Omental fat pad (tissue), 4 donors: ENCODE data around the gene ABCA4. TPM values are rescaled to one million over a fixed set of nuclear protein-coding genes. Genes with fewer than 3 reads are reported as not detected.
A peak's percentile ranks its signal among the peaks of the same experiment; 100 is the strongest.

Source experiments
- ATAC-seq: fragments of 150-250 bp; one replicate; pipeline ENCODE4 v1.9.1; 2016; ENCODE audit warnings: mild to moderate bottlenecking, moderate library complexity; ENCODE audit not compliant: low FRiP score
- DNase-seq: peaks from one replicate; pipeline ENCODE4 v3.0.0-alpha.2; 2019; ENCODE audit warnings: low spot score
- total RNA-seq, 4 donors: library from RNA; depleted of rRNA; stranded (reverse); fragments of >200 nt; gene quantifications; one replicate each; pipeline ENCODE4 v1.1.0, GENCODE V29; 2016
- TF ChIP-seq, protein P1 (sequence below), 3 donors: fragments of 450-650 bp; IDR thresholded peaks; one replicate each; pipeline ENCODE4 v1.5.1; 2016 to 2017; ENCODE audit warnings: antibody characterized with exemption in 3 of 3, mild to moderate bottlenecking in 3 of 3, moderate library complexity in 2 of 3

ABCA4 gene
- total RNA-seq, 4 donors from 2014 or later: 0.37 to 0.79 (median 0.38) TPM; not detected in 1

- TF ChIP-seq, protein P1, sequence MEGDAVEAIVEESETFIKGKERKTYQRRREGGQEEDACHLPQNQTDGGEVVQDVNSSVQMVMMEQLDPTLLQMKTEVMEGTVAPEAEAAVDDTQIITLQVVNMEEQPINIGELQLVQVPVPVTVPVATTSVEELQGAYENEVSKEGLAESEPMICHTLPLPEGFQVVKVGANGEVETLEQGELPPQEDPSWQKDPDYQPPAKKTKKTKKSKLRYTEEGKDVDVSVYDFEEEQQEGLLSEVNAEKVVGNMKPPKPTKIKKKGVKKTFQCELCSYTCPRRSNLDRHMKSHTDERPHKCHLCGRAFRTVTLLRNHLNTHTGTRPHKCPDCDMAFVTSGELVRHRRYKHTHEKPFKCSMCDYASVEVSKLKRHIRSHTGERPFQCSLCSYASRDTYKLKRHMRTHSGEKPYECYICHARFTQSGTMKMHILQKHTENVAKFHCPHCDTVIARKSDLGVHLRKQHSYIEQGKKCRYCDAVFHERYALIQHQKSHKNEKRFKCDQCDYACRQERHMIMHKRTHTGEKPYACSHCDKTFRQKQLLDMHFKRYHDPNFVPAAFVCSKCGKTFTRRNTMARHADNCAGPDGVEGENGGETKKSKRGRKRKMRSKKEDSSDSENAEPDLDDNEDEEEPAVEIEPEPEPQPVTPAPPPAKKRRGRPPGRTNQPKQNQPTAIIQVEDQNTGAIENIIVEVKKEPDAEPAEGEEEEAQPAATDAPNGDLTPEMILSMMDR (IDR thresholded peaks at IDR 0.05): no peak
- peak; percentile 49 for DNase-seq
- peak; percentile 80 for ATAC-seq
Observed at GRCh38 chr1:94045465-94046056, 75.4 kb downstream of the ABCA4 start.

DNA sequence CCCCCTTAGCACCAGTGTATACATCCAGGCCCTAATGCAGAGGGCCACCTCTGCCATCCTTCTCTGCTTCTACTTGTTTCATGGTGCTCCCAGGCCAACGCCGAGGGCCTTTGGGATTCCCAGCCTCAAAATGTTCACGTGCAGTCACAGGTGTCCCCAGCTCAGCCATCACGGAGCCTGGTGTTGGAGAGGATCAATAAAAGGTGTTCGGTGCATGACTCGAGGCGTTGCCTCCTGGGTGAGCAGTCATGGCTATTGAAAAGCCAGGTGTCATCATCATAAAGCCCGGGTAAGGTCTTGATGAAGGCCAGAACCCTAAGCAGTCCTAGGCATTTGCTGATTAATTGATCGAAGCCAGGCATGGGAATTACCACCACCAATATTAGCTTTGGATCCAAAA lies 76.1 kb downstream of the ABCA4 start:
- DNase-seq (no peak), ATAC-seq (no peak)
- TF ChIP-seq, protein P1 (IDR thresholded peaks at IDR 0.05): no peak

- ATAC-seq (no peak), DNase-seq (no peak)
- TF ChIP-seq, protein P1 (IDR thresholded peaks at IDR 0.05): no peak
Observed at GRCh38 chr1:94044290-94044790, 76.6 kb downstream of the ABCA4 start.

GRCh38 chr1:94043738-94044289 lies 77.1 kb downstream of the ABCA4 start:
- no peak for ATAC-seq
- TF ChIP-seq, protein P1 (IDR thresholded peaks at IDR 0.05): no peak
- DNase-seq: no peak

- no peak for DNase-seq
- TF ChIP-seq, protein P1 (IDR thresholded peaks at IDR 0.05): no peak
Observed at GRCh38 chr1:94042388-94042787, 78.6 kb downstream of the ABCA4 start.

GRCh38 chr1:94039871-94040569 lies 80.9 kb downstream of the ABCA4 start:
- DNase-seq (no peak), ATAC-seq (no peak)
- TF ChIP-seq, protein P1 (IDR thresholded peaks at IDR 0.05): no peak

More at GRCh38 chr1:94042388-94042787, 78.6 kb downstream of the ABCA4 start:
- ATAC-seq: no peak
